ENCODE data around the gene CAPZB.

CAPZB gene

DNA sequence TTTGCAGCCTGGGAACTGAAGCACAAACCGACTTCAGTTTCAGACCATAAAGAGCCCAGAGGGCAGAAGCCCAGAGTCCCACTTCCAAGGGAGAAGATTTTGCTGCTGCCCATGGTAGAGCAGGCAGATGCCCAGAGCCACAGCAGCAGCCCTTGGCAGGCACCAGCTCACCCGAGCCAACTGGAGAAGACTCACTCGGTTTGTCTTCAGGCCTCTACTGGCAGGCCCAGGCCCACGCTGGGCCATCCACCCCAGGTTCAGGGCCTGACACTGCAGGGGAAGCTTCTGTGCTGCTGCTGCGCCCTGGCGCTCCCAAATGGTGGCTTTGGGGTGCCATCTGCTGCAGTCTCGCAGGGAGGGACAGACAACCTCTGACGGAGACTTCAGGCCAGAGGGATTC lies 139.9 kb downstream of the CAPZB start:
- TF ChIP-seq, protein P1, sequence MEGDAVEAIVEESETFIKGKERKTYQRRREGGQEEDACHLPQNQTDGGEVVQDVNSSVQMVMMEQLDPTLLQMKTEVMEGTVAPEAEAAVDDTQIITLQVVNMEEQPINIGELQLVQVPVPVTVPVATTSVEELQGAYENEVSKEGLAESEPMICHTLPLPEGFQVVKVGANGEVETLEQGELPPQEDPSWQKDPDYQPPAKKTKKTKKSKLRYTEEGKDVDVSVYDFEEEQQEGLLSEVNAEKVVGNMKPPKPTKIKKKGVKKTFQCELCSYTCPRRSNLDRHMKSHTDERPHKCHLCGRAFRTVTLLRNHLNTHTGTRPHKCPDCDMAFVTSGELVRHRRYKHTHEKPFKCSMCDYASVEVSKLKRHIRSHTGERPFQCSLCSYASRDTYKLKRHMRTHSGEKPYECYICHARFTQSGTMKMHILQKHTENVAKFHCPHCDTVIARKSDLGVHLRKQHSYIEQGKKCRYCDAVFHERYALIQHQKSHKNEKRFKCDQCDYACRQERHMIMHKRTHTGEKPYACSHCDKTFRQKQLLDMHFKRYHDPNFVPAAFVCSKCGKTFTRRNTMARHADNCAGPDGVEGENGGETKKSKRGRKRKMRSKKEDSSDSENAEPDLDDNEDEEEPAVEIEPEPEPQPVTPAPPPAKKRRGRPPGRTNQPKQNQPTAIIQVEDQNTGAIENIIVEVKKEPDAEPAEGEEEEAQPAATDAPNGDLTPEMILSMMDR (IDR thresholded peaks at IDR 0.05; ENCODE audit: low read depth, low read length, missing control alignments), result no peak
- no peak overlapping the region for H3K4me3 ChIP-seq (ENCODE audit: low read depth, low read length)
- in situ Hi-C loops (cut with HindIII; ENCODE audit: low sequenced_read_pairs), result no loop called here
- DNase-seq (ENCODE audit: low read depth), result no peak

DNA sequence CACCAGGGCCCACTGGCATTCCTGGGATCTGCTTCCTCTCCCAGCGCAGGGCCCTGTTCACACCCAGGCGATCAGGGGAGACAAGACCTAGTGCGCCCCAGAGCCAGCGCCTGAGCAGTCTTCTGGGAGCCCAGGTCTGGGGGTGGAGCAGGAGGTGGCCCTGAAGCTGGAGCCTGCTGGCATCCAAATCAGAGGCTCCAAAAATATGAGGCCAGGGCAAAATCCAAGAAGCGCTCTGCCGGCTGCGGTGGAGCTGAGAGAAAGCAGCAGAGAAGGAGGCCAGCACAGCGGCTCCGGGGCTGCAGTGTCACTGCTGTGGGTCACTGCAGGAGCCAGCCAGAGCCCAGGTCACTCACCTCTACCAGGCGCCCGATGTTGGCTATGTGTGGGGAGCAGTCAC lies 140.5 kb downstream of the CAPZB start:
- H3K4me3 ChIP-seq (ENCODE audit: low read depth, low read length), result no peak overlapping the region
- no peak for DNase-seq (ENCODE audit: low read depth)
- TF ChIP-seq, protein P1 (IDR thresholded peaks at IDR 0.05; ENCODE audit: low read depth, low read length, missing control alignments), result no peak
- in situ Hi-C loops (cut with HindIII; ENCODE audit: low sequenced_read_pairs), result loop anchor here (5.0 kb wide), 1 partner anchor 32 kb away; no protein-coding TSS in a partner anchor

DNA sequence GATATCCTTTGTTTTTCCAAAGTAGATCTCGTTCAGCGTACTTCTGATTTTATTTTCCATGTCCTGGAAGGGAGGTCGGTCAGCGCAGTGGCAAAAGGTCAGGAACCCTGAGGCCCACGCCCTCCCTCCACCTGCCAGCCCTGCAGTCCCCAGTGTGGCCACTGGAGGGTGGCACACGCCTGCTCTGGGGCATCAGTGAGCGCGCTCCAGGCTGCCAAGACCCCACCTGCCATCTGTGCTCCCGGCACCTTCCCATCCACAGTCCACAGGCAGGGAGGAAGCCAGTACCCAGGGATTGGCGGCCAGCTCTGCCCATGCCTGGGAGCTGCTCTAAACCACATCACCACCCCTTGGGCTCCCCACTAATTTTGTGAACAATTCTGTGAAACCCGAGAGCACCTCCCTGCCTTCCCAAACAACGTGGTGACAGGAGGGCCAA lies 140.9 kb downstream of the CAPZB start:
- TF ChIP-seq, protein P1 (IDR thresholded peaks at IDR 0.05; ENCODE audit: low read depth, low read length, missing control alignments), result peak; percentile 88
- no peak overlapping the region for H3K4me3 ChIP-seq (ENCODE audit: low read depth, low read length)
- no peak for DNase-seq (ENCODE audit: low read depth)
- in situ Hi-C loops (cut with HindIII; ENCODE audit: low sequenced_read_pairs), result loop anchor here (5.0 kb wide), 1 partner anchor 33 kb away; no protein-coding TSS in a partner anchor

DNA sequence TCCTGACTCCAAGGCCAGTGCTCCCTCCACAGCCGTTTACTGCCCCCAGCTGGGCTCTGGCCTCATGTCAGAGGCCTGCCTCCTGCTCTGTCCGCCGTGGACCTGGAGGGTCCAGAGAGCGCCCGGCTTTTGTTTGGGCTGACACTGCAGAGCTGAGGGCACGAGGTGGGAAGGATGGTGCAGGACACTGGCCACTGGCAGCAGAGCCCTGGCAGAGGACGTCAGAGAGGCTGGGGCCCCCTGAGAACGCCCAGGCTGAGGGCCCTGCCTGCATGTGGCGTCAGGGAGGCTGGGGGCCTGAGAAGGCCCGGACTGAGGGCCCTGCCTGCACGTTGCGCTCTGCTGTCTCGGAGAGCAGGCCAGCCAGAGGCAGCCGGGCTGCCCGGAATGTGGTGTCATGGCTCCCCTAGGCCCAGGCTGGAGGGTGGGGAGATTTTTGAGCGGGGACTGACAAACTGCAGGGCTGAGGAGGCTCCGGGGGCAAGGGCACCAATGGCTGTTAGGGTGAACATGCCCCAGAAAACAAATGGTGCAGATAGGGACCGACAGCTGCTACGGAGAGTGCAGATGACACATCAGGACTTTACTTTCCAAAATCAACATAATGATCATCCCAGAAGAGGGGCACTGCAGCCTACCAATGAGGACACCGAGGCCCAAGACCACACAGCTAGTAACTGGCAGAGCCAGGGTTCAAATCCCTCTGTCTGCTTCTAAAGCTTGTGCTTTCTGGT lies 141.6 kb downstream of the CAPZB start:
- no peak overlapping the region for H3K4me3 ChIP-seq (ENCODE audit: low read depth, low read length)
- TF ChIP-seq, protein P1 (IDR thresholded peaks at IDR 0.05; ENCODE audit: low read depth, low read length, missing control alignments), result no peak
- in situ Hi-C loops (cut with HindIII; ENCODE audit: low sequenced_read_pairs), result loop anchor here (5.0 kb wide), 1 partner anchor 34 kb away; no protein-coding TSS in a partner anchor
- no peak for DNase-seq (ENCODE audit: low read depth)

DNA sequence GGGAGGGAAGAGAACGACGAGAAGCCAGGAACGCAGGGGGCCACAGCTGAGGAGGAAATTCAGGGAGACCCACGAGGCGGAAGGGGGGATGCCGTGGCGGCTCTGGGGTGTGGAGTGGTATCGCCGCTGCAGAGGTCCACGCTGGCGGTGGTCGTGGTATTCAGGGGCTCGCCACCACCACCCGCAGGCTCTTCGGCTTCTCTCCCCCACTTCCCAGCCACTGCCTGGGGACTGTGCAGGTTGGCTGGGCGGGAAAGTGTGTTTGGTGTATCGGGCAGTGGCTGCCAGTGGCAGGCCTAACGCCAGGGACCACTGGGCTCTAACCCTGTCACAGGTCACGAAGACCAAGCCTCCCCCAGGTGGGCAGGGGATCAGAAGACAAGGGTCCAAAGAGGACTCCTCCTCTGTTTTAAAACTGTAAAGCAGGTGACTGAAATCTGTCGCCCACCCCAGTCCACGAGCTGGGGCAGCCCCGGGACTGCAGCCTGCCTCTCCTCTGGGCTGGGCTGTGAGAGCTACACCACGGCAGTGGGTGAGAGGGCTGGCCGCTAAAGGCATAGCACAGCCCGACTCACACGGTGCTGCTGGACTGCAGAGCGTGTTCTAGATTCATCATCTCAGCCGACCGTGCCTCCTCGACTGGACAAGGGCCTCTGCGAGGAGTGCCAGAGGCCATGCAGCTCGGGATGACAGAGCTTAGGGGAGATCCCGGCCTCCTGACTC lies 142.3 kb downstream of the CAPZB start:
- in situ Hi-C loops (cut with HindIII; ENCODE audit: low sequenced_read_pairs), result loop anchor here (5.0 kb wide), 1 partner anchor 34 kb away; no protein-coding TSS in a partner anchor
- H3K4me3 ChIP-seq (ENCODE audit: low read depth, low read length), result no peak overlapping the region
- TF ChIP-seq, protein P1 (IDR thresholded peaks at IDR 0.05; ENCODE audit: low read depth, low read length, missing control alignments), result no peak
- no peak for DNase-seq (ENCODE audit: low read depth)

DNA sequence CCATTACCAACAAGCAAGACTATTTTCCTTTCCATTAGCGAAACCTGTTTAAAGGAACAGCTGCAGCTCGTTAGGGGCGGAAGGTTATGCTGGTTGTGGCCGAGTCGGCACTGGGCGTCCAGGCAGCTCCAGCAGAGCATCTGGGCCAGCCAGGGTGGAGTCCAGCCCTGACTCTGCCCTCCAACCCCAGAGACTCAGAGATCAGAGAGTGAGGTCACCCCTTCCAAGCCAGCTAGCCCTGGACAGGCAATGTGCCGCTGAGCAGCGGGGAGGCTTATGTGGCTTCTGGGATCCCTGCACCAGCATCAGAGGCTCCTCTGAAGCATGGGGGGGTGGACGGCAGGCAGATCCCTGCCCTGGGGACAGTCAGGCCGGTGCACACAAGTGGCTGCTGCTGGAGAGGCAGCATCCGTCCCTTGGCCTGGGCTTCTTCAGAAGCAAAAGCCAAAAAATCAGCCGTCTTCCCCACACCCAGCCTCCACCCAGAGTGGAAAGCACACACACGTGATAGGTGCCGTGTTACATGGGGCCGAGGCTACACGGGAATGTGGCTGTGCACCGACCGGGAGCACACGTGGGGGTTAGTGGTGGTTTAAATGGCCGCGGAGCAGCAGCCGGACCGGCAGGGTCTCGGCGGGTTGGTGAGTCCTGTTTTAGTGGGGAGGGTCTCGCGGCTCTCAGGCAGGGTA lies 143.1 kb downstream of the CAPZB start:
- DNase-seq (ENCODE audit: low read depth), result no peak
- in situ Hi-C loops (cut with HindIII; ENCODE audit: low sequenced_read_pairs), result loop anchor here (5.0 kb wide), 1 partner anchor 35 kb away; no protein-coding TSS in a partner anchor
- TF ChIP-seq, protein P1 (IDR thresholded peaks at IDR 0.05; ENCODE audit: low read depth, low read length, missing control alignments), result no peak
- no peak overlapping the region for H3K4me3 ChIP-seq (ENCODE audit: low read depth, low read length)

Measured in astrocyte of the cerebellum (primary cell).